AG09309 (cell line): Measurements from ENCODE around the gene TNP2.

Experiments used
- DNase-seq: peaks from one replicate; pipeline ENCODE4 v3.0.0-alpha.2; 2010; ENCODE audit warnings: low read depth
- H3K4me3 ChIP-seq: 2 replicates; pipeline ENCODE4 v1.5.1; 2011; ENCODE audit warnings: mild to moderate bottlenecking, low read depth, low read length, moderate library complexity; ENCODE audit not compliant: control insufficient read depth
- TF ChIP-seq, protein P1 (sequence below): IDR thresholded peaks from 2 replicates; pipeline ENCODE4 v1.5.1; 2011; ENCODE audit warnings: mild to moderate bottlenecking, low read depth, low read length, inconsistent platforms; ENCODE audit not compliant: insufficient read depth, control insufficient read depth; ENCODE audit errors: missing control alignments

TNP2 gene

DNA sequence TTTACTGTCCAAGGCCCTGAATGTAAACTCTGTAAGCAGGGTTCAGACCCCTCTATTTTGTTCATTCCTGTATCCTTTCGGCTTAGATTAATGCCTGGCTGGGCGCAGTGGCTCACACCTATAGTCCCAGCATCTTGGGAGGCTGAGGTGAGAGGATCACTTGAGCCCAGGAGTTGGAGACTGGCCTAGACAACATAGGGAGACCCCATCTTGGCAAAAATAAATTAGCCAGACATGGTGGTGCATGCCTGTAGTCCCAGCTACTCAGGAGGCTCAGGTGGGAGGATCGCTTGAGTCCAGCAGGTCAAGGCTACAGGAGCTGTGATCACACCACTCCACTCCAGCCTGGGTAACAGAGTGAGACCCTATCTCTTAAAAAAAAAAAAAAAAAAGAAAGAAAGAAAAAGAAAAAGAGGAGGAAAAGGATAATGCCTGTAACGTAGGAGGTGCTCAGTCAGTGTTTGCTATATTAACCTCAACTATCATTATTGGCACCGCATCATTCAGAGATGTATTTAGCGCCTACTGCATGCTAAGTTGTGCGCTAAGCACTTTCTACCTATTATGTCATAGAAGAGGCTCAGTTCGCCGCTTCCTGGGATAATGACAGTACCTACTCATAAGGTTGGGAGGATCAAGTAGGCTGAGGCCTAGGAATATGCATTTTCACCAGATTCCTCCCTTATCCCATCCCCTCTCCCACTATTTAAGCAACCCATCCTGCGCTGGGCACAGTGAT lies 18.2 kb downstream of the TNP2 start:
- TF ChIP-seq, protein P1, sequence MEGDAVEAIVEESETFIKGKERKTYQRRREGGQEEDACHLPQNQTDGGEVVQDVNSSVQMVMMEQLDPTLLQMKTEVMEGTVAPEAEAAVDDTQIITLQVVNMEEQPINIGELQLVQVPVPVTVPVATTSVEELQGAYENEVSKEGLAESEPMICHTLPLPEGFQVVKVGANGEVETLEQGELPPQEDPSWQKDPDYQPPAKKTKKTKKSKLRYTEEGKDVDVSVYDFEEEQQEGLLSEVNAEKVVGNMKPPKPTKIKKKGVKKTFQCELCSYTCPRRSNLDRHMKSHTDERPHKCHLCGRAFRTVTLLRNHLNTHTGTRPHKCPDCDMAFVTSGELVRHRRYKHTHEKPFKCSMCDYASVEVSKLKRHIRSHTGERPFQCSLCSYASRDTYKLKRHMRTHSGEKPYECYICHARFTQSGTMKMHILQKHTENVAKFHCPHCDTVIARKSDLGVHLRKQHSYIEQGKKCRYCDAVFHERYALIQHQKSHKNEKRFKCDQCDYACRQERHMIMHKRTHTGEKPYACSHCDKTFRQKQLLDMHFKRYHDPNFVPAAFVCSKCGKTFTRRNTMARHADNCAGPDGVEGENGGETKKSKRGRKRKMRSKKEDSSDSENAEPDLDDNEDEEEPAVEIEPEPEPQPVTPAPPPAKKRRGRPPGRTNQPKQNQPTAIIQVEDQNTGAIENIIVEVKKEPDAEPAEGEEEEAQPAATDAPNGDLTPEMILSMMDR = no peak
- DNase-seq = no peak
- no peak overlapping the region for H3K4me3 ChIP-seq

DNA sequence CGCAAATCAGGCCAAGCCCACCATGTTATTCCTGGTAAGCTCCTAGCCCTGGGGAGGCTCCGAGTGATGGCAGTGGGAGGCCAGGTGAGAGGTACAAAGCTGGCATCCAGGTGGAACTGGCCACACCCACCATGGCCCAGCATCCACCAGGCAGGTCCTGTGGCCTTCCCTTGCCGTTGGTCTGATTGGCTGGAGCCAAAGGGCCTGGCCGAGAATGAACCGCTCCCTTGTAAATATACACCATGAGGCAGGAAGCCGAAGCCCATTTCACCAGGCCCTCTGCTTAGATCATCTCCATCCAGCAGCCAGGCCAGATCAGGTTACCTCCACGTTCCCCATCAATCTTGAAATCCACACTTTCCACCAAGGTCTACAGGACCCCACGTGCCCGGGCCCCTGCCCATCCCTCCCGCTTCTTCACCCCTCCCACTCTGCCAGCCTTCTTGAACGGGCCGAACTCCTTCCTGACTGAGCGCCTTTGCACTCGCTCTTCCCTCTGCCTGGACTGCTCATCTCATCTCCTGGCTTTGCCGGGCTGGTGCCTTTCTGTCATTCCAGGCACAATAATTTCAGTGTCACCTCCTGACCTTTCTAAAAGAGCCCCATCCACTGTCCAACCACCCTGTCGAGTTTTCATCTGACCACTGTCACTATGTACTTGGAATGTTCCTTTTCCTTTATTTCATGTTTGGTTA lies 18.9 kb downstream of the TNP2 start:
- no peak overlapping the region for H3K4me3 ChIP-seq
- no peak for DNase-seq
- TF ChIP-seq, protein P1 = no peak

DNA sequence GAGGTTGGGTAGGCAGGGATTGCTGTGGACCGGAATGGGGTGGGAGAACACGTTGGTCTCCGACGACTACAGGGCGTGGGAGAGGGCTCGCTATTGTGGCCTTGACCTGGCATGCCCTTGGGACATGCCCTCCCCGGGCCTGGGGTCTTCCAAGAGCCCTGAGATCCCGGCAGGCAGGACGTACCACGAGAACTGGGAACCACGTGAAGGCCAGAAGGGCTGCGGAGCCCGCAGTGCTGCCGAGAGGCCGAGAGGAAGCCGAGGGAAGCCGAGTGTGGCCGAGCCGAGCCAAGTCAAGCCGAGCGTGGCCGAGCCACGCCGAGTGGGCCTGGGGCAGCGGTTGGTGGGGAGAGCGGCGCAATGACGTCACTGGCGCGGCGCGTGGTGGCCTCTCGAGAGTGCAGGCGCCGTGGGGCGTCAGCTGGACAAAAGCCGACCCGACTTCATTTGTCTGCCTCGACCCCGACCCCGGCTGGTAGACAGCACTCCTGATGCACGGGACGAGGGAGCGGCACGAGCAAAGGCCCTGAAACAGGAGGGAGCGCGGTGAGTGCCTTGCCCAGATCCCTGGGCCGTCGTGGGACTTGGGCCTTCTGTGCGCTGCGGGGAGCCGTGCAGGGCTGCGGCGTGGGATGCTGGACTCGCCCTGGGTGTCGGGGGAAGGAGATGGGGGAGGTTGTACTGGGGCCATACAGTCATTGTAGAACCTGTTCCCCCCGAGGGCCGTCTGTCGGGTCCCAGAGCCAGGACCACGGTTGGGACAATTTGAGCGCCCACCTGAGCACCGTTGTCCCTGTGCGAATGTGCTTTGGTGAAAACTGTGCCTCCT lies 19.7 kb downstream of the TNP2 start:
- TF ChIP-seq, protein P1 = no peak
- H3K4me3 ChIP-seq = no peak overlapping the region
- DNase-seq = no peak

DNA sequence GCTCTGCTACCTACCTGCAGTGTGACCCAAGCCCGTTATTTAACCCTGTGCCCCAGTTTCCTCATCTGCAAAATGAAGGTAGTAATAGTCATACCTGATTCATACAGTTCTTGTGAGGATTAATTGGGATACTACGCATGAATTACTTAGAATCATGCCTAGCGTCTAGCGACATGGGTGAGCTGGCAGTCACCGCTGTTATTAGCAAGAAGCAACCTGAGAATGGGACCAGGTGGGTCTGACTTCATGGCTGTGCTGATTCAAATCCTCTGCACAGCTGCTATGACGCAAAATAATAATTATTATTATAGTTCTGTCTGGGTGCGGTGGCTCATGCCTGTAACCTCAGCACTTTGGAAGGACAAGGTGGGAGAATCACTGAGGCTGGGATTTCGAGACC lies 21.0 kb downstream of the TNP2 start:
- DNase-seq = no peak
- no peak overlapping the region for H3K4me3 ChIP-seq
- TF ChIP-seq, protein P1 = no peak

DNA sequence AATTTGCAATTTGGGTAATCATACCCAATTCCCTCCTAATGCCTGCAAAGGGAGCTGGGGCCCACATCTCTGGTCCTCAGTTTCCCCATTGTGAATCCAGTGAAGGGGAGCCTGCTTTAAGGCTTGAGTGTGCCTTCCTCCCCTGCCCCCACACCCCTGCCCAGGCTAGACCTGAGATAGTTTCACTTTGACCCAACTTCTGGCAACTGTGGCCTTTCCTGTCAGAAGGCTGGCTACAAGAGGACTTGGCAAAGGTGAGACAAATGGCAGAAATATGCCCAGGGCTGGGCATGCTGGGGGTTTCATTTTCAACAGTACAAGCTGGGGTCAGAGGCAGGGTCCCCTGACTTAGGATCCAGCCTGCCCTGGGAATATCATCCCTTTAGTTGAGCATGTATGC lies 23.1 kb downstream of the TNP2 start:
- DNase-seq = no peak
- no peak overlapping the region for H3K4me3 ChIP-seq
- TF ChIP-seq, protein P1 = no peak

DNA sequence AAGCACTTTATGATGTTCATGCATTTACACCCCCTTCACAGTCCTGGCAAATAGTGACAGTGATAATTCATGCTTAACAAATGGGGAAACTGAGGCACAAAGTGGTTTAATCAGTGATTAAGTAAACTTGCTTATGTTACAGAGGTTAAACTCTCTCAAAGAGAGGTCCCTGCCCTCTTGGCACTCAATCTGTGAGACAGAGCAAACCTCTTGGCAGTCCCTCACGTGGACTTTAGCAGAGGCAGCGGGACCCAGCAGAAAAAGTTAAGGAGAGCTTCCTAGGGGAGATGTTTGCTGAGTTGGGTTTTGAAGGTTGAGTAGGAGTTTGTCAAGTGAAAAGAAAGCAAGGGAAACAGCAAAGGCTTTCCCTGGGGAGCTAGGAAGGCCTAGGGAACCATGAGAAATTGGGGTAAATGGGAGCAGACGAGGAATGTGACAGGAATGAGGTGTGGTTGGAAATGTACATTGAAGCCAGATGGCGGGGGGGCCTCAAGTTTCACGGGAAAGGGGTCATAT lies 23.8 kb downstream of the TNP2 start:
- no peak for DNase-seq
- TF ChIP-seq, protein P1 = no peak
- no peak overlapping the region for H3K4me3 ChIP-seq
